Mucosa of gallbladder (tissue), 1 donor: ENCODE results near the gene RPS27A. TPM values are rescaled to one million over a fixed set of nuclear protein-coding genes. Genes with fewer than 3 reads are reported as not detected.

ENCODE experiments used
- total RNA-seq: library from RNA; stranded (reverse); gene quantifications from one replicate; pipeline ENCODE4 v1.2.1, GENCODE V29; 2021
- donor health status: DM: no; HTN: no; CAD: no.

RPS27A gene
- total RNA-seq, 1 donor from 2014 or later = 605 TPM

Other genes starting within 250 kb of the RPS27A start
- gene RTN4, start 182.2 kb upstream of the RPS27A start, total RNA-seq = 370 TPM
- 20.1 TPM for gene CLHC1, start 395 bp upstream of the RPS27A start, total RNA-seq
- gene MTIF2, start 36.5 kb downstream of the RPS27A start, total RNA-seq = 22.8 TPM
- 21.9 TPM for gene CCDC88A, start 187.2 kb downstream of the RPS27A start, total RNA-seq